MCF 10A (cell line): Measurements from ENCODE around the gene MRPL42. TPM values are rescaled to one million over a fixed set of nuclear protein-coding genes. Genes with fewer than 3 reads are reported as not detected.
"Not testable (repeated sequence)": the region's sequence is repeated elsewhere in the genome, so short reads cannot be mapped to it uniquely, and the experiment has no call there.

ENCODE experiments used
- BruUV-seq: library from RNA; stranded (reverse); fragments of 400-500 nt; replicated peaks from 2 replicates; lab custom pipeline; 2021; lab: Mats Ljungman, UMichigan
- CTCF ChIA-PET: fragments of 300-600 bp; sonication (Branson Sonifier 250); formaldehyde crosslinking; extraction: SDS; loops from one replicate; lab custom pipeline; 2021; ENCODE audit warnings: antibody characterized with exemption, inconsistent platforms; lab: Yijun Ruan, JAX
- POLR2A ChIA-PET: fragments of 300-600, 350-650 bp; sonication (Branson Sonifier 250); formaldehyde crosslinking; extraction: SDS; loops from one replicate; lab custom pipeline; 2020; ENCODE audit warnings: antibody characterized with exemption, inconsistent platforms; lab: Yijun Ruan, JAX
- DNase-seq: peaks from one replicate; pipeline ENCODE4 v3.0.0-alpha.2; 2018; ENCODE audit not compliant: unreplicated experiment
- H3K27ac Mint-ChIP-seq: one replicate; pipeline ENCODE4 v1.8.0; 2022; ENCODE audit warnings: mild to moderate bottlenecking, low read depth, mixed read lengths; ENCODE audit not compliant: unreplicated experiment
- H3K27me3 Mint-ChIP-seq: one replicate; pipeline ENCODE4 v1.8.0; 2022; ENCODE audit warnings: mixed read lengths; ENCODE audit not compliant: insufficient read depth, unreplicated experiment
- H3K36me3 Mint-ChIP-seq: one replicate; pipeline ENCODE4 v1.8.0; 2022; ENCODE audit warnings: mild to moderate bottlenecking, moderate library complexity, mixed read lengths; ENCODE audit not compliant: insufficient read depth, unreplicated experiment
- H3K4me1 Mint-ChIP-seq: one replicate; pipeline ENCODE4 v1.8.0; 2022; ENCODE audit warnings: mixed read lengths; ENCODE audit not compliant: insufficient read depth, unreplicated experiment
- H3K4me3 Mint-ChIP-seq: one replicate; pipeline ENCODE4 v1.8.0; 2022; ENCODE audit warnings: mild to moderate bottlenecking, moderate library complexity, mixed read lengths; ENCODE audit not compliant: unreplicated experiment
- H3K9me3 Mint-ChIP-seq: one replicate; pipeline ENCODE4 v1.8.0; 2022; ENCODE audit warnings: mixed read lengths; ENCODE audit not compliant: unreplicated experiment
- intact Hi-C: fragments of 100-400 bp; cut with micrococcal nuclease; formaldehyde crosslinking; loops from 2 replicates; pipeline ENCODE4 v1.14.1; 2022
- total RNA-seq: library from RNA; stranded (reverse); gene quantifications from 2 replicates; pipeline ENCODE4 v1.2.3, GENCODE V29; 2022
- TF ChIP-seq, protein P1 (sequence below): fragments of 200-600 bp; IDR thresholded peaks from one replicate; pipeline ENCODE4 v1.8.0; 2022; ENCODE audit warnings: antibody characterized with exemption, mild to moderate bottlenecking; ENCODE audit not compliant: unreplicated experiment

Gene MRPL42
- total RNA-seq, 1 experiment from 2014 or later, result 90.2 TPM

DNA sequence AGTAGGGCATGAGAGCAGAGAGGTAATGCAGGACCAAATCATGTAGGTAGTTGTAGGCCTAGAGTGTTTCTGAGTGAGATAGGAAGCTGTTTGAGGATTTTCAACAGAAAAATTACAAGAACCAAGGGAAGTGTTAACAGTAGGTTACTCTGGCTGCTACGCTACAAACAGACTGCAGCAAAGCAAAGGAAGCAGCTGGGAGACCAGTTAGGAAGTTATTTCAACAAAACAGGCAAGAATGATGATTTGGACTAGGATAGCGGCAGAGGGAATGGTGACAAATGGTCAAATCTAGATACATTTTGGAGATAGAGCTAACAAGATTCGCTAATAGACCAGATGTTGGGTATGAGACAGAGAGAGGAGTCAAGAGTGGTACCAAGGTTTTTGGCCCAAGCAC is 26.8 kb downstream of the MRPL42 start:
- Mint-ChIP-seq H3K27me3 (no peaks in the 10 kb centered on the region), H3K27ac (no peak overlapping the region), H3K4me1 (no peaks in the 10 kb centered on the region), H3K9me3 (no peaks in the 10 kb centered on the region), H3K36me3 (peaks cover 43% of the 10 kb centered on the region), H3K4me3 (no peak overlapping the region)
- TF ChIP-seq, protein P1, sequence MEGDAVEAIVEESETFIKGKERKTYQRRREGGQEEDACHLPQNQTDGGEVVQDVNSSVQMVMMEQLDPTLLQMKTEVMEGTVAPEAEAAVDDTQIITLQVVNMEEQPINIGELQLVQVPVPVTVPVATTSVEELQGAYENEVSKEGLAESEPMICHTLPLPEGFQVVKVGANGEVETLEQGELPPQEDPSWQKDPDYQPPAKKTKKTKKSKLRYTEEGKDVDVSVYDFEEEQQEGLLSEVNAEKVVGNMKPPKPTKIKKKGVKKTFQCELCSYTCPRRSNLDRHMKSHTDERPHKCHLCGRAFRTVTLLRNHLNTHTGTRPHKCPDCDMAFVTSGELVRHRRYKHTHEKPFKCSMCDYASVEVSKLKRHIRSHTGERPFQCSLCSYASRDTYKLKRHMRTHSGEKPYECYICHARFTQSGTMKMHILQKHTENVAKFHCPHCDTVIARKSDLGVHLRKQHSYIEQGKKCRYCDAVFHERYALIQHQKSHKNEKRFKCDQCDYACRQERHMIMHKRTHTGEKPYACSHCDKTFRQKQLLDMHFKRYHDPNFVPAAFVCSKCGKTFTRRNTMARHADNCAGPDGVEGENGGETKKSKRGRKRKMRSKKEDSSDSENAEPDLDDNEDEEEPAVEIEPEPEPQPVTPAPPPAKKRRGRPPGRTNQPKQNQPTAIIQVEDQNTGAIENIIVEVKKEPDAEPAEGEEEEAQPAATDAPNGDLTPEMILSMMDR, result no peak
- DNase-seq, result no peak
- POLR2A ChIA-PET, result no interaction called here
- BruUV-seq, result no TSS peak
- CTCF ChIA-PET, result interaction anchor here (0.6 to 3.7 kb wide), 2 partner anchors 33 to 608 kb away, joined by 3 to 18 read pairs; no protein-coding TSS in a partner anchor
- intact Hi-C loops, result no loop called here

DNA sequence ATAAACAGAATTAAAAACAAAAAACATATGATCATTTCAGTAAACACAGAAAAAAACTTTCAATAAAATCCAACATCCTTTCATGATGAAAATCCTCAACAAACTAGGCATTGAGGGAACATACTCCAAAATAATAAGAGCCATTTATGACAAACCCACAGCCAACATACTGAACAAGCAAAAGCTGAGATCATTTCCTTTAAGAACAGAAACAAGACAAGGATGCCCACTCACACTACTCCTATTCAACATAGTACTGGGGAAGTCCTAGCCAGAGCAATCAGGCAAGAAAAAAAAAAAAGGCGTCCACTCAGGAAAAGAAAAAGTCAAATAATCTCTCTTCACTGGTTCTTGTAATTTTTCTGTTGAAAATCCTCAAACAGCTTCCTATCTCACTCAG is 30.1 kb downstream of the MRPL42 start:
- ChIA-PET POLR2A (no interaction called here), CTCF (interaction anchor here (0.7 to 3.7 kb wide), 2 partner anchors 225 to 604 kb away, joined by 4 to 18 read pairs; no protein-coding TSS in a partner anchor)
- DNase-seq, result no peak
- H3K27me3 Mint-ChIP-seq, result no peaks in the 10 kb centered on the region
- TF ChIP-seq, protein P1, result no peak
- no TSS peak for BruUV-seq
- no peaks in the 10 kb centered on the region for H3K4me1 Mint-ChIP-seq
- H3K27ac Mint-ChIP-seq, result no peak overlapping the region
- H3K36me3 Mint-ChIP-seq, result peaks cover 24% of the 10 kb centered on the region
- no peak overlapping the region for H3K4me3 Mint-ChIP-seq
- H3K9me3 Mint-ChIP-seq, result no peaks in the 10 kb centered on the region
- intact Hi-C loops, result no loop called here

GRCh38 chr12:93498813-93499212 is 31.5 kb downstream of the MRPL42 start:
- H3K4me1 Mint-ChIP-seq, H3K27me3 Mint-ChIP-seq, BruUV-seq, intact Hi-C loops, H3K9me3 Mint-ChIP-seq, POLR2A ChIA-PET, H3K27ac Mint-ChIP-seq, DNase-seq, H3K4me3 Mint-ChIP-seq, CTCF ChIA-PET: not testable (repeated sequence)
- peaks cover 36% of the 10 kb centered on the region for H3K36me3 Mint-ChIP-seq

- Mint-ChIP-seq H3K36me3 (peaks cover 30% of the 10 kb centered on the region), H3K27ac (no peak overlapping the region), H3K9me3 (no peaks in the 10 kb centered on the region), H3K4me3 (no peak overlapping the region), H3K27me3 (no peaks in the 10 kb centered on the region), H3K4me1 (no peaks in the 10 kb centered on the region)
- no TSS peak for BruUV-seq
- TF ChIP-seq, protein P1, result no peak
- ChIA-PET POLR2A (no interaction called here), CTCF (interaction anchor here (1.1 kb wide), 1 partner anchor 16 kb away, joined by 5 read pairs; no protein-coding TSS in a partner anchor)
- no peak for DNase-seq
- intact Hi-C loops, result loop anchor here (10.0 kb wide), 1 partner anchor 475 kb away; no protein-coding TSS in a partner anchor
Observed at GRCh38 chr12:93500201-93500600, 32.9 kb downstream of the MRPL42 start.
